AG09309 (cell line): ENCODE measurements around the gene GOLGA8B.
"Not testable (repeated sequence)": the region's sequence is repeated elsewhere in the genome, so short reads cannot be mapped to it uniquely, and the experiment has no call there.

Source experiments
- DNase-seq: peaks from one replicate; pipeline ENCODE4 v3.0.0-alpha.2; 2010; ENCODE audit warnings: low read depth
- H3K4me3 ChIP-seq: 2 replicates; pipeline ENCODE4 v1.5.1; 2011; ENCODE audit warnings: mild to moderate bottlenecking, low read depth, low read length, moderate library complexity; ENCODE audit not compliant: control insufficient read depth
- CTCF ChIP-seq: IDR thresholded peaks from 2 replicates; pipeline ENCODE4 v1.5.1; 2011; ENCODE audit warnings: mild to moderate bottlenecking, low read depth, low read length, inconsistent platforms; ENCODE audit not compliant: insufficient read depth, control insufficient read depth; ENCODE audit errors: missing control alignments

The GOLGA8B gene

GRCh38 chr15:34584996-34585395, 1.5 kb upstream of the GOLGA8B start:
- H3K4me3 ChIP-seq: no peak overlapping the region
- TF ChIP-seq CTCF: no peak
- DNase-seq: no peak

- no peak for DNase-seq
- TF ChIP-seq CTCF: no peak
- peak overlapping the region; percentile 79 for H3K4me3 ChIP-seq
Observed at GRCh38 chr15:34584330-34584668, 848 bp upstream of the GOLGA8B start.

GRCh38 chr15:34582461-34583371, 735 bp downstream of the GOLGA8B start:
- no peak for DNase-seq
- TF ChIP-seq CTCF: no peak
- peak overlapping the region; percentile 79 for H3K4me3 ChIP-seq

GRCh38 chr15:34581687-34582460, 1.6 kb downstream of the GOLGA8B start:
- not testable (repeated sequence) for DNase-seq
- H3K4me3 ChIP-seq: peak overlapping the region; percentile 79

GRCh38 chr15:34581043-34581365, 2.4 kb downstream of the GOLGA8B start:
- no peak for DNase-seq
- H3K4me3 ChIP-seq: no peak overlapping the region
- no peak for TF ChIP-seq CTCF

GRCh38 chr15:34580251-34581042, 3.0 kb downstream of the GOLGA8B start:
- DNase-seq: not testable (repeated sequence)

GRCh38 chr15:34578283-34578674, 5.2 kb downstream of the GOLGA8B start:
- DNase-seq: no peak
- H3K4me3 ChIP-seq: no peak overlapping the region
- TF ChIP-seq CTCF: no peak

More at GRCh38 chr15:34580251-34581042, 3.0 kb downstream of the GOLGA8B start:
- H3K4me3 ChIP-seq: not testable (repeated sequence)

GRCh38 chr15:34577658-34578282, 5.7 kb downstream of the GOLGA8B start:
- H3K4me3 ChIP-seq, DNase-seq: not testable (repeated sequence)

GRCh38 chr15:34575035-34575434, 8.4 kb downstream of the GOLGA8B start:
- not testable (repeated sequence) for H3K4me3 ChIP-seq, DNase-seq

- DNase-seq, H3K4me3 ChIP-seq: not testable (repeated sequence)
Observed at GRCh38 chr15:34572921-34573320, 10.5 kb downstream of the GOLGA8B start.
